ENCODE data around the gene LLPH. TPM values are rescaled to one million over a fixed set of nuclear protein-coding genes. Genes with fewer than 3 reads are reported as not detected.

Gene LLPH
- total and polyA plus RNA-seq, 2 of the 13 experiments (the other 11 are each of a cell fraction or from before 2014, with no cell fraction given), result 4.2 to 25.6 TPM

DNA sequence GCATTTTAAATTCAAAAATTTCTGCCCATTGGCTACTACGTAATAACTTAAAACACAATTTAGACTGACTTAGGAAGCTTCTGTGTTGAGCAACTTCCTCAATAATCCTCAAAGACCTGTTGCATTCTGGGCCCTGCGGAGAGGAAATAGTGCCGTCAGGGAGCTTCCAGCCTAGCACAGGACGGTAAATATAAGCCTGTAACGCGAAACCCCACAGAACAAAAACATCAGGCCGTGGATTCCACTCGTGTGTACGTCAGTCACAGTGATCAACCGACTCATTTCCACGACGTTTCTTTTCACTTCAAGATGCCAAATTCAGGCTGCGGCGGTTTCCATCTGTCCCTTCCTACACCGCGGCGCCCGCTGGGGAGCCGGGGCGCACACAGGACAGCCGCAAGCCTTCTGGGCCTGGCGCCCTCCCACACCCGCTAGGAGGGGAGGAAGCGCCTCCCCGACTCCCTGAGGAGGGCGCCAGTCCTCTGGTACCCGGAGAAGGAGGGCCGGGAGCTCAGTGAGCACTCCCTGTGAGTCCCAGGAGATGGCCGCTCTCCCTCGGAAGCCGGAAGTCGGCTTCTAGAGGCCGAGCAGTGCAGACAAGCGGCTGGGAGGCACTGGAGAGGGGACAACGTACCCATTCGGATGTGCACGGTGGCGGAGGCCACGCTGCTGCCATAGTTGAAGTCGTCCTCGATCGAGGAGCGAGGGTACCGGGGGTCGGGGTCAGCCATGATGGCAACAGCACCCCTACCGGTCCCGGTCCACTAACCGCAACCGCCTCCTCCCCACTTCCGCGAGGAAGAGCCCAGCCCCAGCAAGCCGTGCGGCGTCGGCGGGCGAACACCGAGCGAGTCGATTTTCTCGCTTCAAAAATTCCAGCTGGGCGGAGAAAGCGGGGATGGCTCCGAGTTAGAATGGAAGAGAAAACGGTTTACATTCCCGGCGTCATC, 38.9 kb upstream of the LLPH start, which contains the start of gene TMBIM4 (continued):
- TF ChIP-seq, protein P1, sequence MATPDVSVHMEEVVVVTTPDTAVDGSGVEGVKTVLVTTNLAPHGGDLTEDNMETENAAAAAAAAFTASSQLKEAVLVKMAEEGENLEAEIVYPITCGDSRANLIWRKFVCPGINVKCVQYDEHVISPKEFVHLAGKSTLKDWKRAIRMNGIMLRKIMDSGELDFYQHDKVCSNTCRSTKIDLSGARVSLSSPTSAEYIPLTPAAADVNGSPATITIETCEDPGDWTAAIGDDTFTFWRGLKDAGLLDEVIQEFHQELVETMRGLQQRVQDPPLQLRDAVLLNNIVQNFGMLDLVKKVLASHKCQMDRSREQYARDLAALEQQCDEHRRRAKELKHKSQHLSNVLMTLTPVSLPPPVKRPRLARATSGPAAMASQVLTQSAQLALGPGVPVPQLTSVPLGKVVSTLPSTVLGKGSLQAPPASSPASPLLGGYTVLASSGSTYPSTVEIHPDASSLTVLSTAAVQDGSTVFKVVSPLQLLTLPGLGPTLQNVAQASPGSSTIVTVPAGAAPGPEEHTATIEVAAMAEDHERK (CRISPR knock-in tag; IDR thresholded peaks at IDR 0.05; ENCODE audit: low read depth), result peak; percentile 51; the same call in 1 of the 2 replicates
- TF ChIP-seq PPARG (CRISPR knock-in tag; conservative IDR thresholded peaks at IDR 0.05) (peak; percentile 25; the same call in 1 of the 2 replicates), YY1 (IDR thresholded peaks at IDR 0.05; ENCODE audit: insufficient read depth, insufficient replicate concordance, low read depth, low read length) (peak; percentile 91), ZFP37 (CRISPR knock-in tag; IDR thresholded peaks at IDR 0.05; ENCODE audit: borderline replicate concordance) (no peak), ZFP1 (CRISPR knock-in tag; IDR thresholded peaks at IDR 0.05) (0 out of 2 replicates have a peak, but pooled peaks have one; percentile 32), SKI (IDR thresholded peaks at IDR 0.05; ENCODE audit: partially characterized antibody) (peak; percentile 44), NR2C2 (CRISPR knock-in tag; IDR thresholded peaks at IDR 0.05; ENCODE audit: borderline replicate concordance) (peak; percentile 78), ZSCAN31 (CRISPR knock-in tag; IDR thresholded peaks at IDR 0.05; ENCODE audit: low read depth) (peak; percentile 93)
- TF ChIP-seq, protein P2, sequence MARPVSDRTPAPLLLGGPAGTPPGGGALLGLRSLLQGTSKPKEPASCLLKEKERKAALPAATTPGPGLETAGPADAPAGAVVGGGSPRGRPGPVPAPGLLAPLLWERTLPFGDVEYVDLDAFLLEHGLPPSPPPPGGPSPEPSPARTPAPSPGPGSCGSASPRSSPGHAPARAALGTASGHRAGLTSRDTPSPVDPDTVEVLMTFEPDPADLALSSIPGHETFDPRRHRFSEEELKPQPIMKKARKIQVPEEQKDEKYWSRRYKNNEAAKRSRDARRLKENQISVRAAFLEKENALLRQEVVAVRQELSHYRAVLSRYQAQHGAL (CRISPR knock-in tag; IDR thresholded peaks at IDR 0.05; ENCODE audit: not compliant biosample characterization), result peak; percentile 56
- TF ChIP-seq, protein P3, sequence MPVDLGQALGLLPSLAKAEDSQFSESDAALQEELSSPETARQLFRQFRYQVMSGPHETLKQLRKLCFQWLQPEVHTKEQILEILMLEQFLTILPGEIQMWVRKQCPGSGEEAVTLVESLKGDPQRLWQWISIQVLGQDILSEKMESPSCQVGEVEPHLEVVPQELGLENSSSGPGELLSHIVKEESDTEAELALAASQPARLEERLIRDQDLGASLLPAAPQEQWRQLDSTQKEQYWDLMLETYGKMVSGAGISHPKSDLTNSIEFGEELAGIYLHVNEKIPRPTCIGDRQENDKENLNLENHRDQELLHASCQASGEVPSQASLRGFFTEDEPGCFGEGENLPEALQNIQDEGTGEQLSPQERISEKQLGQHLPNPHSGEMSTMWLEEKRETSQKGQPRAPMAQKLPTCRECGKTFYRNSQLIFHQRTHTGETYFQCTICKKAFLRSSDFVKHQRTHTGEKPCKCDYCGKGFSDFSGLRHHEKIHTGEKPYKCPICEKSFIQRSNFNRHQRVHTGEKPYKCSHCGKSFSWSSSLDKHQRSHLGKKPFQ (CRISPR knock-in tag; IDR thresholded peaks at IDR 0.05; ENCODE audit: insufficient replicate concordance), result peak; percentile 69
- TF ChIP-seq, protein P4, sequence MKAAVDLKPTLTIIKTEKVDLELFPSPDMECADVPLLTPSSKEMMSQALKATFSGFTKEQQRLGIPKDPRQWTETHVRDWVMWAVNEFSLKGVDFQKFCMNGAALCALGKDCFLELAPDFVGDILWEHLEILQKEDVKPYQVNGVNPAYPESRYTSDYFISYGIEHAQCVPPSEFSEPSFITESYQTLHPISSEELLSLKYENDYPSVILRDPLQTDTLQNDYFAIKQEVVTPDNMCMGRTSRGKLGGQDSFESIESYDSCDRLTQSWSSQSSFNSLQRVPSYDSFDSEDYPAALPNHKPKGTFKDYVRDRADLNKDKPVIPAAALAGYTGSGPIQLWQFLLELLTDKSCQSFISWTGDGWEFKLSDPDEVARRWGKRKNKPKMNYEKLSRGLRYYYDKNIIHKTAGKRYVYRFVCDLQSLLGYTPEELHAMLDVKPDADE (CRISPR knock-in tag; IDR thresholded peaks at IDR 0.05), result no peak
- TF ChIP-seq, protein P5, sequence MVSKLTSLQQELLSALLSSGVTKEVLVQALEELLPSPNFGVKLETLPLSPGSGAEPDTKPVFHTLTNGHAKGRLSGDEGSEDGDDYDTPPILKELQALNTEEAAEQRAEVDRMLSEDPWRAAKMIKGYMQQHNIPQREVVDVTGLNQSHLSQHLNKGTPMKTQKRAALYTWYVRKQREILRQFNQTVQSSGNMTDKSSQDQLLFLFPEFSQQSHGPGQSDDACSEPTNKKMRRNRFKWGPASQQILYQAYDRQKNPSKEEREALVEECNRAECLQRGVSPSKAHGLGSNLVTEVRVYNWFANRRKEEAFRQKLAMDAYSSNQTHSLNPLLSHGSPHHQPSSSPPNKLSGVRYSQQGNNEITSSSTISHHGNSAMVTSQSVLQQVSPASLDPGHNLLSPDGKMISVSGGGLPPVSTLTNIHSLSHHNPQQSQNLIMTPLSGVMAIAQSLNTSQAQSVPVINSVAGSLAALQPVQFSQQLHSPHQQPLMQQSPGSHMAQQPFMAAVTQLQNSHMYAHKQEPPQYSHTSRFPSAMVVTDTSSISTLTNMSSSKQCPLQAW (CRISPR knock-in tag; IDR thresholded peaks at IDR 0.05), result peak; percentile 73
- TF ChIP-seq, protein P6, sequence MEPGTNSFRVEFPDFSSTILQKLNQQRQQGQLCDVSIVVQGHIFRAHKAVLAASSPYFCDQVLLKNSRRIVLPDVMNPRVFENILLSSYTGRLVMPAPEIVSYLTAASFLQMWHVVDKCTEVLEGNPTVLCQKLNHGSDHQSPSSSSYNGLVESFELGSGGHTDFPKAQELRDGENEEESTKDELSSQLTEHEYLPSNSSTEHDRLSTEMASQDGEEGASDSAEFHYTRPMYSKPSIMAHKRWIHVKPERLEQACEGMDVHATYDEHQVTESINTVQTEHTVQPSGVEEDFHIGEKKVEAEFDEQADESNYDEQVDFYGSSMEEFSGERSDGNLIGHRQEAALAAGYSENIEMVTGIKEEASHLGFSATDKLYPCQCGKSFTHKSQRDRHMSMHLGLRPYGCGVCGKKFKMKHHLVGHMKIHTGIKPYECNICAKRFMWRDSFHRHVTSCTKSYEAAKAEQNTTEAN (CRISPR knock-in tag; conservative IDR thresholded peaks at IDR 0.05), result no peak; the same call in 1 of the 2 replicates
- TF ChIP-seq, protein P7, sequence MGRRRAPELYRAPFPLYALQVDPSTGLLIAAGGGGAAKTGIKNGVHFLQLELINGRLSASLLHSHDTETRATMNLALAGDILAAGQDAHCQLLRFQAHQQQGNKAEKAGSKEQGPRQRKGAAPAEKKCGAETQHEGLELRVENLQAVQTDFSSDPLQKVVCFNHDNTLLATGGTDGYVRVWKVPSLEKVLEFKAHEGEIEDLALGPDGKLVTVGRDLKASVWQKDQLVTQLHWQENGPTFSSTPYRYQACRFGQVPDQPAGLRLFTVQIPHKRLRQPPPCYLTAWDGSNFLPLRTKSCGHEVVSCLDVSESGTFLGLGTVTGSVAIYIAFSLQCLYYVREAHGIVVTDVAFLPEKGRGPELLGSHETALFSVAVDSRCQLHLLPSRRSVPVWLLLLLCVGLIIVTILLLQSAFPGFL (CRISPR knock-in tag; IDR thresholded peaks at IDR 0.05), result no peak
- TF ChIP-seq, protein P8, sequence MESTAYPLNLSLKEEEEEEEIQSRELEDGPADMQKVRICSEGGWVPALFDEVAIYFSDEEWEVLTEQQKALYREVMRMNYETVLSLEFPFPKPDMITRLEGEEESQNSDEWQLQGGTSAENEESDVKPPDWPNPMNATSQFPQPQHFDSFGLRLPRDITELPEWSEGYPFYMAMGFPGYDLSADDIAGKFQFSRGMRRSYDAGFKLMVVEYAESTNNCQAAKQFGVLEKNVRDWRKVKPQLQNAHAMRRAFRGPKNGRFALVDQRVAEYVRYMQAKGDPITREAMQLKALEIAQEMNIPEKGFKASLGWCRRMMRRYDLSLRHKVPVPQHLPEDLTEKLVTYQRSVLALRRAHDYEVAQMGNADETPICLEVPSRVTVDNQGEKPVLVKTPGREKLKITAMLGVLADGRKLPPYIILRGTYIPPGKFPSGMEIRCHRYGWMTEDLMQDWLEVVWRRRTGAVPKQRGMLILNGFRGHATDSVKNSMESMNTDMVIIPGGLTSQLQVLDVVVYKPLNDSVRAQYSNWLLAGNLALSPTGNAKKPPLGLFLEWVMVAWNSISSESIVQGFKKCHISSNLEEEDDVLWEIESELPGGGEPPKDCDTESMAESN (CRISPR knock-in tag; conservative IDR thresholded peaks at IDR 0.05), result peak; percentile 90
